HCT116 (cell line): Measurements from ENCODE around the gene TBC1D1. TPM values are rescaled to one million over a fixed set of nuclear protein-coding genes. Genes with fewer than 3 reads are reported as not detected.

ENCODE experiments used
- ATAC-seq: fragments of 200-7000 bp; cut with Tn5 transposase; 2 replicates; pipeline ENCODE4 v1.9.1; 2020; ENCODE audit warnings: mild to moderate bottlenecking, moderate library complexity
- BruUV-seq: library from RNA; stranded (reverse); fragments of 400-500 nt; replicated peaks from 2 replicates; lab custom pipeline; 2021; lab: Mats Ljungman, UMichigan
- CTCF ChIA-PET: fragments of 300-600 bp; sonication (Branson Sonifier 250); formaldehyde crosslinking; loops from one replicate; lab custom pipeline; 2021; ENCODE audit warnings: antibody characterized with exemption; lab: Charles Lee
- POLR2A ChIA-PET: fragments of 300-600, 350-600 bp; sonication (Branson Sonifier 250); formaldehyde crosslinking; loops from one replicate; lab custom pipeline; 2021; ENCODE audit warnings: antibody characterized with exemption; lab: Charles Lee
- RAD21 ChIA-PET, 2 experiments: fragments of 300-600 bp; sonication (Branson Sonifier 250); formaldehyde crosslinking; loops; one replicate each; lab custom pipeline; 2023; ENCODE audit warnings: low total read pairs in 2 of 2; ENCODE audit not compliant: uncharacterized antibody in 2 of 2, unreplicated experiment in 2 of 2, low non-redundant PET in 1 of 2; lab: Charles Lee
- DNase-seq: peaks from one replicate; pipeline ENCODE4 v3.0.0-alpha.2; 2010; ENCODE audit warnings: low read depth, low spot score
- H2AFZ ChIP-seq: fragments of 200-600 bp; shearing (Covaris generic), sonication (generic); 2 replicates; pipeline ENCODE4 v1.6.1; 2017; ENCODE audit warnings: low read depth, mixed run types, mixed read lengths, antibody characterized with exemption, low read length; ENCODE audit not compliant: poor library complexity, severe bottlenecking
- H3K27ac ChIP-seq: 2 replicates; pipeline ENCODE4 v1.5.1; 2012; ENCODE audit warnings: low read depth, low read length
- H3K27me3 ChIP-seq: fragments of 200-600 bp; sonication (generic); 2 replicates; pipeline ENCODE4 v1.6.1; 2016; ENCODE audit warnings: mixed run types, low read length, mixed read lengths; ENCODE audit not compliant: insufficient read depth
- H3K36me3 ChIP-seq, 2 experiments: fragments of 200-500 bp in 1 of 2; fragments of 200-600 bp in 1 of 2; sonication (Bioruptor generic) in 1 of 2; sonication (generic) in 1 of 2; 2 replicates each; pipeline versions ENCODE4 v1.5.1 to v1.6.1; 2014 to 2016; ENCODE audit warnings: low read length in 2 of 2, inconsistent platforms in 1 of 2, mixed read lengths in 1 of 2, mixed run types in 1 of 2; ENCODE audit not compliant: insufficient read depth in 2 of 2, control insufficient read depth in 1 of 2
- H3K4me1 ChIP-seq, 2 experiments: fragments of 200-600 bp in 1 of 2; sonication (generic) in 1 of 2; 2 replicates each; pipeline versions ENCODE4 v1.5.1 to v1.6.1; 2012 to 2017; ENCODE audit warnings: low read length in 2 of 2, inconsistent platforms in 1 of 2, mild to moderate bottlenecking in 1 of 2, mixed read lengths in 1 of 2, mixed run types in 1 of 2, moderate library complexity in 1 of 2; ENCODE audit not compliant: insufficient read depth in 2 of 2, control insufficient read depth in 1 of 2
- H3K4me2 ChIP-seq: fragments of 200-600 bp; sonication (generic); 2 replicates; pipeline ENCODE4 v1.6.1; 2017; ENCODE audit warnings: mixed run types, low read length, mixed read lengths
- H3K4me3 ChIP-seq, 2 experiments: fragments of 200-600 bp in 1 of 2; sonication (generic) in 1 of 2; replicated peaks in 1 of 2; 2 replicates each; pipeline ENCODE4 v1.5.1; 2011 to 2016; ENCODE audit warnings: low read length in 2 of 2, control low read depth in 1 of 2, low read depth in 1 of 2, mild to moderate bottlenecking in 1 of 2, mixed read lengths in 1 of 2, mixed run types in 1 of 2
- H3K79me2 ChIP-seq: fragments of 200-600 bp; sonication (generic); 2 replicates; pipeline ENCODE4 v1.6.1; 2017; ENCODE audit warnings: mild to moderate bottlenecking, mixed run types, low read length, moderate library complexity, mixed read lengths; ENCODE audit not compliant: insufficient read depth
- H3K9ac ChIP-seq: fragments of 200-600 bp; sonication (generic); 2 replicates; pipeline ENCODE4 v1.6.1; 2016; ENCODE audit warnings: low read length, mixed read lengths
- H3K9me2 ChIP-seq: fragments of 200-600 bp; sonication (generic), shearing (Covaris generic); 2 replicates; pipeline ENCODE4 v1.6.1; 2017; ENCODE audit warnings: mixed run types, mild to moderate bottlenecking, moderate library complexity; ENCODE audit not compliant: insufficient read depth
- H3K9me3 ChIP-seq, 2 experiments: fragments of 200-500 bp in 1 of 2; fragments of 200-600 bp in 1 of 2; sonication (Bioruptor generic) in 1 of 2; sonication (generic) in 1 of 2; 2 replicates each; pipeline ENCODE4 v1.6.1; 2014 to 2017; ENCODE audit warnings: low read length in 2 of 2, mixed read lengths in 2 of 2, inconsistent platforms in 1 of 2, low read depth in 1 of 2, mild to moderate bottlenecking in 1 of 2, mixed run types in 1 of 2, moderate library complexity in 1 of 2; ENCODE audit not compliant: control insufficient read depth in 1 of 2, insufficient read depth in 1 of 2
- H4K20me1 ChIP-seq: fragments of 200-600 bp; sonication (generic), shearing (Covaris generic); 2 replicates; pipeline ENCODE4 v1.6.1; 2017; ENCODE audit warnings: mixed run types, mild to moderate bottlenecking, moderate library complexity; ENCODE audit not compliant: insufficient read depth
- ATF3 ChIP-seq: IDR thresholded peaks from 2 replicates; pipeline ENCODE4 v1.6.1; 2012
- CBX3 ChIP-seq: IDR thresholded peaks from 2 replicates; pipeline ENCODE4 v1.6.1; 2012; ENCODE audit warnings: low read depth
- CEBPB ChIP-seq: IDR thresholded peaks from 2 replicates; pipeline ENCODE4 v1.6.1; 2012; ENCODE audit warnings: low read depth
- EGR1 ChIP-seq: IDR thresholded peaks from 2 replicates; pipeline ENCODE4 v1.6.1; 2012; ENCODE audit warnings: low read depth
- ELF1 ChIP-seq: IDR thresholded peaks from 2 replicates; pipeline ENCODE4 v1.6.1; 2012; ENCODE audit warnings: low read depth, borderline replicate concordance
- EZH2 ChIP-seq: fragments of 200-600 bp; sonication (generic); IDR thresholded peaks from 2 replicates; pipeline ENCODE4 v1.6.1; 2017; ENCODE audit warnings: antibody characterized with exemption, mixed run types
- EZH2phosphoT487 ChIP-seq: fragments of 200-600 bp; IDR thresholded peaks from 2 replicates; pipeline ENCODE4 v1.6.1; 2018; ENCODE audit warnings: antibody characterized with exemption, borderline replicate concordance
- FOSL1 ChIP-seq: IDR thresholded peaks from 2 replicates; pipeline ENCODE4 v1.6.1; 2012; ENCODE audit warnings: low read depth
- JUND ChIP-seq: IDR thresholded peaks from 2 replicates; pipeline ENCODE4 v1.6.1; 2012
- MAX ChIP-seq: IDR thresholded peaks from 2 replicates; pipeline ENCODE4 v1.6.1; 2012
- POLR2AphosphoS5 ChIP-seq: IDR thresholded peaks from 2 replicates; pipeline ENCODE4 v1.6.1; 2011; ENCODE audit warnings: mild to moderate bottlenecking, low read depth, low read length, moderate library complexity
- RAD21 ChIP-seq: IDR thresholded peaks from 2 replicates; pipeline ENCODE4 v1.6.1; 2012; ENCODE audit warnings: low read depth, mild to moderate bottlenecking
- SIN3A ChIP-seq: IDR thresholded peaks from 2 replicates; pipeline ENCODE4 v1.6.1; 2012; ENCODE audit warnings: low read depth
- YY1 ChIP-seq: IDR thresholded peaks from 2 replicates; pipeline ENCODE4 v1.6.1; 2011; ENCODE audit warnings: low read length, low read depth, moderate library complexity, mild to moderate bottlenecking; ENCODE audit not compliant: insufficient replicate concordance; ENCODE audit errors: extremely low read depth
- ZBTB33 ChIP-seq: IDR thresholded peaks from 2 replicates; pipeline ENCODE4 v1.6.1; 2011; ENCODE audit warnings: mild to moderate bottlenecking, low read length, moderate library complexity; ENCODE audit not compliant: insufficient replicate concordance; ENCODE audit errors: extremely low read depth
- intact Hi-C: fragments of 100-400 bp; cut with micrococcal nuclease; formaldehyde crosslinking; loops from 2 replicates; pipeline ENCODE4 v1.10.0; 2022
- total RNA-seq: library from RNA; stranded (reverse); gene quantifications from one replicate; pipeline ENCODE4 v1.2.1, GENCODE V29; 2021; ENCODE audit not compliant: unreplicated experiment

TBC1D1 gene
- total RNA-seq, 1 experiment from 2014 or later, result 82.7 TPM

GRCh38 chr4:38062776-38063097 is 171.9 kb downstream of the TBC1D1 start:
- no peaks in the 10 kb centered on the region for H3K27me3 ChIP-seq
- CTCF ChIA-PET, result interaction anchor here (0.6 to 1.4 kb wide), 3 partner anchors 8 to 106 kb away, joined by 3 to 4 read pairs (median 3); no protein-coding TSS in a partner anchor

More at GRCh38 chr4:38062776-38063097, 171.9 kb downstream of the TBC1D1 start:
- H3K9ac ChIP-seq, result no peak overlapping the region
- POLR2A ChIA-PET, result no interaction called here
- ATAC-seq (no peak), DNase-seq (no peak)
- peaks cover 6 to 11% of the 10 kb centered on the region in 2 experiments; a peak in 2 of 4 replicates for H3K4me1 ChIP-seq
- intact Hi-C loops, result loop anchor here (1.0 to 5.0 kb wide), 5 partner anchors 106 to 795 kb away; partner anchors contain the start of gene TLR6
- no peak overlapping the region for H2AFZ ChIP-seq
- TF ChIP-seq JUND (no peak), POLR2AphosphoS5 (no peak), ELF1 (no peak), ZBTB33 (no peak), MAX (no peak), CBX3 (no peak), ATF3 (no peak), RAD21 (no peak), FOSL1 (no peak), CEBPB (no peak), SIN3A (no peak), EGR1 (no peak), YY1 (no peak), EZH2phosphoT487 (no peak), EZH2 (no peak)
- H3K4me2 ChIP-seq, result no peak overlapping the region
- no peaks in the 10 kb centered on the region for H3K9me2 ChIP-seq
- no TSS peak for BruUV-seq
- no peaks in the 10 kb centered on the region for H3K79me2 ChIP-seq
- no peaks in the 10 kb centered on the region for H3K9me3 ChIP-seq
- H4K20me1 ChIP-seq, result no peaks in the 10 kb centered on the region
- RAD21 ChIA-PET, result no interaction called here
- H3K36me3 ChIP-seq, result no peaks in the 10 kb centered on the region
- H3K4me3 ChIP-seq, result no peak overlapping the region
- no peak overlapping the region for H3K27ac ChIP-seq
